Urinary bladder (tissue), 4 donors: ENCODE measurements around the gene ILKAP. TPM values are rescaled to one million over a fixed set of nuclear protein-coding genes. Genes with fewer than 3 reads are reported as not detected.

Source experiments
- DNase-seq: peaks from one replicate; pipeline ENCODE4 v3.0.0-alpha.2; 2015; ENCODE audit errors: extremely low spot score
- H3K27ac ChIP-seq: one replicate; pipeline ENCODE4 v1.5.1; 2013; ENCODE audit warnings: low read depth, mild to moderate bottlenecking, moderate library complexity
- H3K36me3 ChIP-seq: one replicate; pipeline ENCODE4 v1.6.1; 2013; ENCODE audit warnings: mild to moderate bottlenecking, moderate library complexity; ENCODE audit not compliant: insufficient read depth
- H3K4me1 ChIP-seq: one replicate; pipeline ENCODE4 v1.6.1; 2013; ENCODE audit warnings: mild to moderate bottlenecking, moderate library complexity; ENCODE audit not compliant: insufficient read depth
- H3K4me3 ChIP-seq: one replicate; pipeline ENCODE4 v1.5.1; 2013; ENCODE audit warnings: low read depth, low read length
- WGBS: extraction: QIAGEN DNeasy Blood & Tissue Kit; methylation state at CpG from one replicate; pipeline ENCODE4 v1.1.7; 2013; 5-methylcytosine and 5-hydroxymethylcytosine counted together
- polyA plus RNA-seq: library from polyadenylated mRNA; stranded (reverse); fragments of 200-250 nt; gene quantifications from one replicate; pipeline ENCODE4 v1.2.3, GENCODE V29; 2013
- total RNA-seq: library from RNA; depleted of rRNA; stranded (reverse); fragments of >200 nt; gene quantifications from one replicate; pipeline ENCODE4 v1.2.3, GENCODE V29; 2014
- donor health status: healthy with polysubstance abuse.
- donor health status: healthy.

The ILKAP gene
- total and polyA plus RNA-seq, 2 donors, result 32.0 to 41.6 TPM

DNA sequence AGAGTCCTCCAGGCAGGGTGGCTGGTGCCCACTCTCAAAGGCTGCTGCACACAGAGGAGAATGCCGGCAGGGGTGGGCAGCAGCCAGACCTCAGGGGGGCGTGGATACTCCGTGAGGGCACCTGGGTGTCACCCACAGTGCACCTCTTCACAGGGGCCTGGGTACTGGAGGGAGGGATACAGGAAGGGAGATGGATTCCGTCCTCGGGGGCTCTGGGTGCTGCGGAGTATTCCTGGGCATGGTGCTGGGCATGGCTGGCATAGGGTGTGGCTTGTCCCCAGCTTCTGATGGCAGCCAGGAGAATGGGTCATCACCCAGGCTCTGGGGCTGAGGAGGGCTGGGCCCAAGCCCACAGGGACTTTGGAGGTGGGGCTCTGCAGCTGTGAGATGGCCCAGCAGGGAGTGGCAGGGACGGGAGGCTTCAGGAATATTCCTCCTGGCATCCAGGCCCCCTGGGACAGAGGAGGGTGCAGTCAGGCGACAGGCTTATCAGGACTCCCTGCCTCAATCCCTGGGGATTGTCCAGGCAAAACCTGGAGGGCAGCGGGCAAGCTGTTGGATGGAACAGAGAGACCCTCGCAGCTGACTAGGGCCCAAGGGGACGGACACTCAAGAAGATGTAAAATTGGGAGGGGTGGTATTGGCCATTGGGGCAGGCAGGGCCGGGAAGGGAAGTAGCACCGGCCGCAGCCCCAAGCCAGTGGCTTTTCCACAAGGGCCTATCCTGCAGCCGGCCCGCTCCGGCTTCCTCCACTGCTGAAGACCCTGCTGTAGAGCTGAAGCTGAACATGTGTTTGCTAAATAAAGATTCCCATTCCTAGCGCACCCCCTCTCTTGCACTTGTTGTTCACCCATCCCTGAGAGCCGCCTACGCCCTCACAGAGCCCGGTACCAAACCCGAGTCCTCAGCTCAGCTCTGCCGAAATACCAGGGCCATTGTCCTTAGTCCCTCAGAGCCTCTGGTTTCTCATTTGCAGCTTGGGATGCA lies 70.7 kb downstream of the ILKAP start:
- 93% methylated on average over 23 of the region's 23 CpGs for WGBS
- no peaks in the 10 kb centered on the region for H3K4me1 ChIP-seq
- no peak overlapping the region for H3K27ac ChIP-seq
- H3K4me3 ChIP-seq, result no peak overlapping the region
- no peak for DNase-seq
- no peaks in the 10 kb centered on the region for H3K36me3 ChIP-seq

DNA sequence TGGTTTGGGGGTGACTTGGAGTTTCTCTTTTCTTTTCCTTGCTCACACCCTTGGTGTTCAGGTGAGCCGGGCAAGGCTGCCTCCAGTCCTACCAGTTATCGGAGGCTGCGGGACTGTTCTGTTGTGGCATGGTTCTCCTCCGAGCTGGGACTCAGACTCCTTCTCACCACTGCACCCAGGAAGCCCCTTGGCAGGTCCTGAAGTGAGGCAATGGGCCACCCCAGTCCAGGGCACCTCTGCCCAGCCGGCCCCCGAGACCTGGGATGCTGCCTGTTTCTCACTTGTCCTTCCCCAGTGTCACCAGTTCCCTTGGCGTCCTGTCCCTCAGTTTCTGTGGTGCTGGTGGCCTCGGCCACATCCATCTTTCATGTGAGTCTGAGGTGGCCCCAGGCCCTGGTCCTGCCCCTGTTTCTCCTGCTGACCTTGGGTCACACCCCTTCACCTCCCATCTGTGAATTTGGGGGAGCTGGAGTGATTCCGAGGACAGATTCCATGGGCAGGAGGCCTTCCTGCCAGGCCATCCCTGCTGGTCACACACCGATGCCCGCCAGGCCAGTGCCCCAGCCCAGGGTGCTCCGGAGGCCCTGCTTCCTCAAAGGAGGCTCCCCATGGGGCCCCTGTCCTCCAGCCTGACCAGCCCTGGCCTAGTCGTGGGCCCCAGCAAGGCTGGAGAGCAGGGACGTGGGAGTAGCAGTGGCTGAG lies 71.6 kb downstream of the ILKAP start:
- H3K27ac ChIP-seq, result no peak overlapping the region
- WGBS, result 87% methylated on average over 14 of the region's 14 CpGs
- no peaks in the 10 kb centered on the region for H3K4me1 ChIP-seq
- H3K36me3 ChIP-seq, result no peaks in the 10 kb centered on the region
- no peak for DNase-seq
- H3K4me3 ChIP-seq, result no peak overlapping the region

DNA sequence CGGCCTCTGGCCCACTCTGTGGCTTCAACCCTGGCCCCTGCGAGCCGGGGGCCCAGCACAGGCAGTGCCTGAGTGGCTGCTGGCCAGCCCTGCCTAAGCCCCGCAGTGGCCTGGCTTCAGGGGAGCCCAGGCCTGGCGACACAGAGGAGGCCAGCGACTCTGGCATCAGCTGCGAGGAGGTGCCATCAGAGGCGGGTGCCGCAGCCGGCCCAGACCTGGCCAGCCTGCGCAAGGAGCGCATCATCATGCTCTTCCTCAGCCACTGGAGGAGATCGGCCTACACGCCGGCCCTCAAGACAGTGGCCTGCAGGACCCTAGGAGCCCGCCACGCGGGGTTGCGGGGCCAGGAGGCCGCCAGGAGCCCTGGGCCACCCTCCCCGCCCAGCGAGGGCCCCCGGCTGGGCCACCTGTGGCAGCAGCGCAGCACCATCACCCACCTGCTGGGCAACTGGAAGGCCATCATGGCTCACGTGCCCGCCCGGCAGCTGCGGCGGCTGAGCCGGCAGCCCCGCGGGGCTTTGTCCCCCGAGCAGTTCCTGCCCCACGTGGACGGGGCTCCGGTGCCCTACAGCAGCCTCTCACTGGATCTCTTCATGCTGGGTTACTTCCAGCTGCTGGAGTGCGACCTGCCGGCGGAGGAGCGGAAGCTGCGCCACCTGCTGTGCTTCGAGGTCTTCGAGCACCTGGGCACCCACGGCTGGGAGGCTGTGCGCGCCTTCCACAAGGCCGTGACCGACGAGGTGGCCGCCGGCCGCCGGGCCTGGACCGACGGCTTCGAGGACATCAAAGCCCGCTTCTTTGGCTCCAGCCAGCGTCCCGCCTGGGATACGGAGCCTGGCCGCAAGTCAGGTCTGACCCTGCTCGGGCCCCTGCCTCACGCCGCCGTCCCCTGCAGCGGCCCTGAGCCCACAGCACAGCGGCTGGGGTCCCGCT lies 72.5 kb downstream of the ILKAP start:
- DNase-seq, result no peak
- Histone ChIP-seq H3K27ac (no peak overlapping the region), H3K36me3 (no peaks in the 10 kb centered on the region), H3K4me1 (no peaks in the 10 kb centered on the region), H3K4me3 (no peak overlapping the region)
- 92% methylated on average over 68 of the region's 68 CpGs for WGBS

DNA sequence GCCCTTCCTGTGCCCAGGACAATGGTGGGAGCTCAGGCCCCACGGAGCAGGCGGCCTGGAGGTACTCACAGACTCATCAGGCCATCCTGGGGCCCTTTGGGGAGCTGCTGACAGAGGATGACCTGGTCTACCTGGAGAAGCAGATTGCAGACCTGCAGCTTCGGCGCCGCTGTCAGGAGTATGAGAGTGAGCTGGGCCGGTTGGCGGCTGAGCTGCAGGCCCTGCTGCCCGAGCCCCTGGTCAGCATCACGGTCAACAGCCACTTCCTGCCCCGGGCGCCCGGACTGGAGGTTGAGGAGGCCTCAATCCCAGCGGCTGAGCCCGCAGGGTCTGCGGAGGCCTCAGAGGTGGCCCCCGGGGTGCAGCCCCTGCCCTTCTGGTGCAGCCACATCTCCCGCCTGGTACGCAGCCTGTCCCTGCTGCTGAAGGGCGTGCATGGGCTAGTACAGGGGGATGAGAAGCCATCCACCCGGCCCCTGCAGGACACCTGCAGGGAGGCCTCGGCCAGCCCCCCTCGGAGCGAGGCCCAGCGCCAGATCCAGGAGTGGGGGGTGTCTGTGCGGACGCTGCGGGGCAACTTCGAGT lies 73.3 kb downstream of the ILKAP start:
- Histone ChIP-seq H3K4me1 (no peaks in the 10 kb centered on the region), H3K27ac (no peak overlapping the region), H3K4me3 (no peak overlapping the region), H3K36me3 (no peaks in the 10 kb centered on the region)
- no peak for DNase-seq
- 91% methylated on average over 28 of the region's 28 CpGs for WGBS

DNA sequence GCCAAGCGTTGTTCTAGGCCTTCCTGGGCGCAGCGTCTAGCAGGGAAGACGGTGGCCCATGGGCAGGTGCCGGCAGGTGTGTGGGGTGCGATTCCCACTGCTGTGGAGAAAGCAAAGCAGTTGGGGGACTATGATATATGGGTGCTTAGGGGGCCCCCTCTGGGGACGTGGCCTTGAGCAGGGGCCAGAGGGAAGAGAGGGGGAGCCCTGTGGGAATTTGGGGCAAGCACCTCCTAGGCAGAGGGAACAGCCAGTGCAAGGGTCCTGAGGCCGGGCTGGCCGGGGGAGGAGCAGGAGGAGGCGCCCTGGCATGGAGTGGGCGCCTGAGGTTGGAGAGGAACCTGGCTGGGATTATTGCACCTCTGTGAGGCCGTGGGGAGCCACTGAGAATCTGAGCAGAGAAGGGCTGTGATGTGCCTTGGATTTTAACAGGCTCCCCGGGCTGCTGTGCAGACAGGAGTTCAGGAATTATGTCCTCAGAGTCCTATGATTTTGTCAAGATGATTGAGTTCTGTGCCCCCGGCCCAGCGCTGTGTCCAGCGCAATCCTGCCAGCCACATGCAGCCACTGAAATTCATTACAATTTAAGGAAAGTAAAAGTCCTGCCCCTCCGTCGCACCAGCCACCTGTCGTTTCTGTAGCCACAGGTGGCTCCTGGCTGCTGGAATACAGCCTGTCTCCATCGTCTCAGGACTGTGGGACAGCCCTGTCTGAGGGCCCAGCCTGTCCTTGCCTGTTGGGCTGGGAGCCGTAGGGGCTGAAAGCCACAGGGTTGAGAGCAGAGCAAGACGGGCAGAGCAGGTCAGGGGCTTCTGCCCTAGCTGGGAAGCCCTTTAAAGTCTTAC lies 74.1 kb downstream of the ILKAP start:
- no peak for DNase-seq
- no peaks in the 10 kb centered on the region for H3K4me1 ChIP-seq
- 91% methylated on average over 22 of the region's 22 CpGs for WGBS
- no peak overlapping the region for H3K4me3 ChIP-seq
- no peak overlapping the region for H3K27ac ChIP-seq
- no peaks in the 10 kb centered on the region for H3K36me3 ChIP-seq

DNA sequence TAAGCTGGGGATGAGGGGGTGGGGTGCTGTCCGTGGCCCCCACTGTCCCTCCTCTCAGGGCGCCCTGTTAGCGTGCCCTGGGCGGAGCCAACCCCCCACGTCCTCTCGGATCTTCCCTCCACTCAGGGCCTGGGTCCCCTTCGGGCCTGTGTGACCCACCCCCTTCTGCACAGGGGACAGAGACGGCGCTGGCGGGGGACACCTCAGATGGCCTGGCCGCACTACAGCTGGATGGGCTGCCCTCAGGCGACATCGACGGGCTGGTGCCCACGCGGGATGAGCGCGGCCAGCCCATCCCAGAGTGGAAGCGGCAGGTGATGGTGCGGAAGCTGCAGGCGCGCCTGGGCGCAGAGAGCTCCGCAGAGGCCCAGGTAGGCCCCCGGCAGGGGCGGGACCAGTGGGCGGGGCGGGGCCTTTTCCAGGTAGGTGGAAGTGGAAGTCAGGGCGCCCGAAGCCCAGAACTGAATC lies 74.9 kb downstream of the ILKAP start:
- WGBS, result 81% methylated on average over 30 of the region's 30 CpGs
- H3K4me3 ChIP-seq, result no peak overlapping the region
- H3K4me1 ChIP-seq, result no peaks in the 10 kb centered on the region
- DNase-seq, result no peak
- H3K36me3 ChIP-seq, result no peaks in the 10 kb centered on the region
- no peak overlapping the region for H3K27ac ChIP-seq

DNA sequence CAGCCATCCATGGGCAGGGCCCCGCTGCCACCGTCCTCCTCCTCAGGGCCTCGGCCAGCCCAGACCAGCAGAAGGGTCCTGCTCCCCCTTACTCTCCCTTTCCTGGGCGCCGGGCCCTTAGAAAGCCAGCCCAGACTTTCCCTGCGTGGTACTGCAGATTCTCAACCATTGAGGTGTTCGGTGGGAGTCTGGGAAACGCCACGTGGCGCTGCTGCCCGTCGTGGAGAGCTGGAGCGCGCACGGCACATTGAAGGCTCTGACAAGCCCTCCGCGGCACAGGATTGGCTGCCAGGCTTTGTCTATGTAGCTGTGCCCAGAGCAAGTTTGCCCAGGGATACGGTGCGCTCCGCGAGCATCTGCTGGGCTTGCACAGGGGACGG lies 75.4 kb downstream of the ILKAP start:
- Histone ChIP-seq H3K36me3 (no peaks in the 10 kb centered on the region), H3K27ac (no peak overlapping the region), H3K4me1 (no peaks in the 10 kb centered on the region), H3K4me3 (no peak overlapping the region)
- no peak for DNase-seq
- WGBS, result 91% methylated on average over 22 of the region's 22 CpGs

DNA sequence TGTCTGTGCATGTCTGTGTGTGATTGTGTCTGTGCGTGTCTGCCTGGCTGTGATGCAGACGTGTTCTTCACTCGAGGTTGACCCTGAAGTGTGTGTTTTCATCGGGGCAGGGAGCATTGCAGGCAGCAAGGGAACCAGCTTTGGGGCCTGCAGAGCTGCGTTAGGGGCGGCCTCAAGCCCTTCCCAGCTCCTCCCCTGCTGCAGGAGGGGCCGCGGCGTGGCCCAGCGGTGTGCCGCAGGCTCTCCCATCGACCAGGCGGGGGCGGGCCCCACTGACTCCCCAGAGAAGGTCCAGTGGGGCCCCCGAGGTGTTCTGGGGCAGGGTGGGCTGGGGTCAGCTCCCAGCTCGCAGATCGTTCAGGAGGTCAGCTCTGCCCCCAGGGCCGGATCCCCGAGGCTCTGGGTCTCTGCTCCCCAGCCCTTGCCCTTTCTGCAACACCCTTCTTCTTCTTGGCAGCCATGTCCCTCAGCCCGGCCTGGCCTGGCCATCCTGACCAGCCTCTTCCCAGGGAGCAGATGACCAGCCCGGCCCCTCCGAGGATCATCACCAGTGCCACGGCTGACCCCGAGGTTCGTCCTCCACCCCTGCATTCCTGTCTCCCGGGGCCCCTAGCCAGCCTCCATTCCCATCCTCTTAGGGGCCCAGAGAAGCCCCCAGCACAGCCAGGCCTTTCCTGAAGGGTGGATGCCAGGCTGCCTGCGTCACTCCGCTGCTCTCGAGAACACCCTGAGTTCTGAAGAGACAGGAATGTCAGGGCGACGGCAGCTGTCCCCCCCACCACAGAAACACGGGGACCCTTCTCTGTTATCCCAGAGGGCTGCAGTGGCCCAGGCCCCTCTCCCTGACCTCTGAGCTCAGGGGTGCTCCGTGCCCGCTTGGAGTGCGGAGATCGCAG lies 76.1 kb downstream of the ILKAP start:
- Histone ChIP-seq H3K27ac (no peak overlapping the region), H3K4me3 (peak overlapping the region; percentile 8), H3K4me1 (no peaks in the 10 kb centered on the region), H3K36me3 (no peaks in the 10 kb centered on the region)
- 43% methylated on average over 36 of the region's 36 CpGs for WGBS
- no peak for DNase-seq

DNA sequence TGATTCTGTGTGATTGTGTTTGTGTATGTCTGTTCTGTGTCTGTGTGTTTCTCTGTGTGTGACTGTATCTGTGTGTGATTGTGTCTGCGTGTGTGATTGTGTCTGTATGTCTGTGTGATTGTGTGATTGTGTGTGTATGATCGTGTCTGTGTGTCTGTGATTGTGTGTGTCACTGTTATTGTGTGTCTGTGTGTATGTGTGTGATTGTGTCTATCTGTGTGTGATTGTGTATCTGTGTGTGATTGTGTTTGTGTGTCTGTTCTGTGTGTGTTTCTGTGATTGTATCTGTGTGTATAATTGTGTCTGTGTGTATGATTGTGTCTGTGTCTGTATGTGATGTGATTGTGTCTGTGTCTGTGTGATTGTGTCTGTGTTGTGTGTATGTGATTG lies 76.7 kb downstream of the ILKAP start:
- no peak for DNase-seq
- Histone ChIP-seq H3K4me1 (no peaks in the 10 kb centered on the region), H3K4me3 (no peak overlapping the region), H3K36me3 (no peaks in the 10 kb centered on the region), H3K27ac (no peak overlapping the region)
- 89% methylated on average over 2 of the region's 2 CpGs for WGBS

DNA sequence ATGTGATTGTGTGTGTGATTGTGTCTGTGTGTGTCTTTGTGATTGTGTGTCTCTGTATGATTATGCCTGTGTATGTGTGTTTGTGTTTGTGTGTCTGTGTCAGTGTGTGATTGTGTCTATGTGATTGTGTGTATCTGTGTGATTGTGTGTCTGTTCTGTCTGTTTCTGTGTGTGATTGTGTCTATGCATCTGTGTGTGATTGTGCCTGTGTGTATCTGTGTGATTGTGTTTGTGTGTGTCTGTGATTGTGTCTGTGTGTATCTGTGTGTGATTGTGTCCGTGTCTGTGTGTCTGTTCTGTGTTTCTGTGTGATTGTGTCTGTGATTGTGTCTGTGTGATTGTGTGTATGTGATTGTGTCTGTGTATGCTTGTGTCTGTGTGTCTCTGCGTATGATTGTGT lies 77.2 kb downstream of the ILKAP start:
- no peak overlapping the region for H3K4me3 ChIP-seq
- H3K4me1 ChIP-seq, result no peaks in the 10 kb centered on the region
- DNase-seq, result no peak
- H3K27ac ChIP-seq, result no peak overlapping the region
- H3K36me3 ChIP-seq, result no peaks in the 10 kb centered on the region
- 95% methylated on average over 2 of the region's 2 CpGs for WGBS

DNA sequence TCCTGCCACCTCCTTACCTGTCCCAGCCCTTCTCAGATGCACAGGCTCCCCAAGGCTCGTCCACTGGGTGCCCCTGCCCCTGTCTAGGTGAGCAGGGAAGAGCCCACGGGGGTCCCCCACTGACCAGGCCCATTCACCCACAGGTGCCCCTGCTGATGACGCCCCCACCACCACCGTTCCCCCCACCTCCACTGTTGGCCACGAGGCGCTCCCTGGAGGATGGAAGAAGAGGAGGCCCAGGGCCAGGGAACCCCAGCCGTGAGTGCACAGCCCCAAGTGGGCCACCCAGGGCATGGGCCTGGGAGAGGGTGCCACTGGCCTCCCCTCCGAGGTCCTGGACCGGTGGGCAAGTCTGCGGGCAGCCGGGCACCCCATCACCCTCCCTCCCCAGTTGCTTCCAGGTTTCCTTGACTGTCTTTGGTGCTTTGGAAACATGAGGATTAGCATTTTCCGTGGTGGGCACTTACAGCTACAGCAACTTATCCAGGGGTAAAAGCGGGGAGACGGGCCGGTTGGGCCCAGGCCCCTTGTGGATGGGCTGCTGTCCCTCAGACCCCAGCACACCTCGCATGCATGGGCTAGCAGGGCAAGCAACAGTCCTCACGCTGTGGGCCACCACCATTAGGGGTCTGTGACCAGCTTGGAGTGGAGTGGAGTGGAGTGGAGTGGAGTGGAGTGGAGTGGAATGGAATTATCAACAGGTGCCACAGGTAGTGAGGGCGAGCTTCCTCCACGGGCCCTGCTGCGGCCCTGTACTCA lies 78.2 kb downstream of the ILKAP start:
- Histone ChIP-seq H3K36me3 (no peaks in the 10 kb centered on the region), H3K27ac (no peak overlapping the region), H3K4me1 (no peaks in the 10 kb centered on the region), H3K4me3 (no peak overlapping the region)
- DNase-seq, result no peak
- 90% methylated on average over 20 of the region's 20 CpGs for WGBS
